Left colon (tissue), 2 donors: ENCODE data around the gene PDCD5. TPM values are rescaled to one million over a fixed set of nuclear protein-coding genes. Genes with fewer than 3 reads are reported as not detected.
"Not testable (repeated sequence)": the region's sequence is repeated elsewhere in the genome, so short reads cannot be mapped to it uniquely, and the experiment has no call there.

Experiments used
- ATAC-seq: fragments of 200-7000 bp; cut with Tn5 transposase; one replicate; pipeline ENCODE4 v1.9.1; 2020; ENCODE audit warnings: mild to moderate bottlenecking, moderate library complexity
- DNase-seq, 2 donors: peaks; one replicate each; pipeline ENCODE4 v3.0.0-alpha.2; 2020
- intact Hi-C, 2 donors: fragments of 100-400 bp; cut with DNase I in 1 of 2; cut with micrococcal nuclease in 1 of 2; formaldehyde crosslinking; loops; one replicate each; pipeline versions ENCODE4 v1.11.2 to v1.14.0; 2022; cut with DNase I, micrococcal nuclease
- long read RNA-seq: library from polyadenylated mRNA; unstranded; transcript quantifications from one replicate; pipeline ENCODE4 v2.0.0, GENCODE V29; 2021
- total RNA-seq, 2 donors: library from RNA; stranded (reverse); fragmentation: NEBNext Ultra II Directional; extraction: Animal tissue kit (Norgen Biotek cat#: 25700); gene quantifications; one replicate each; pipeline ENCODE4 v1.2.1, GENCODE V29; 2021
- donor health status: DM: no; HTN: no; CAD: no.
- donor health status: DM: yes; HTN: yes; CAD: no.

PDCD5 gene, protein sequence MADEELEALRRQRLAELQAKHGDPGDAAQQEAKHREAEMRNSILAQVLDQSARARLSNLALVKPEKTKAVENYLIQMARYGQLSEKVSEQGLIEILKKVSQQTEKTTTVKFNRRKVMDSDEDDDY
- total RNA-seq, result 10 to 100 TPM; 55.7 to 62.0 TPM
- long read RNA-seq, transcript PDCD5-207 (6 exons, 699 nt), result major isoform, 32 of 36 reads
- long read RNA-seq, partial matches to known transcripts, result 1 of 36 reads
- long read RNA-seq, other reads (novel, unspliced or antisense), result 0 of 36 reads

DNA sequence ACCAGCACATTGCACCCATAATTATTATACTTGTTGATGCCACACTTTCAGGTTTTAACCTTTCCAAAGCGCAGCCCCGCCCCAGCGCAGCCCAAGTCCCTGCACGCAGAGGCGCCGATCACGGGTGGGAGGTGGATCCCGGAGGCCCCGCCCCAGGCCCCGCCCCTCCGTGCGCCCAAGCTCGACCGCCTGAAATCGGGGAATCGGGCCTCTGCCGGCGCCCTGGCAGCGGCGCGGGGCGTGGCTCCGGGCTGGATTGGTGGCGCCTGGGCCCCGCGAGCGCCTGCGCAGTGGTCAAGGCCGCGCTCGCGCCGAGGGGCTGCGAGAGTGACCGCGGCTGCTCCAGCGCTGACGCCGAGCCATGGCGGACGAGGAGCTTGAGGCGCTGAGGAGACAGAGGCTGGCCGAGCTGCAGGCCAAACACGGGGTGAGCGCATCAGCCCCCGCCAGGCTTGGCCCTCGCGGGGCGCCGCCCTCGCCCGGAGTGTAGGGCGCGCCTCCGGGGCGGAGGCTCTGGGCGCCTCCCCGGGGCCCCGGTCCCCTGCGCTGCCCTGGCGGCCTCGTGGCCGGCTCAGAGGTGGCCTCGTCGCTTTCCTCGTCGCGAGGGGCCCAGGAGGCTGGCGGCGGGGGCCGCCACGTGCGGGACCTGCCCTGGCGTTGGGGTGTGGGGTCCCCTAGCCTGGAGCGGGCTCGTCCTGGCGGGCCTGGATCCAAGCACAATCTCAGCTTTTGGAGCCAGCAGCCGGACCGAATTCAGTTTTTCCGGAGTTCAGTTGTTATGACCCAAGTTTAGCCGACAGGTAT lies at the start of gene PDCD5:
Gene PDCD5 (plus strand): TSS at position 290 of the 804 bp plus-strand sequence. CDS start 72 bp downstream, at position 362.
- DNase-seq (peak; percentile 96 to 98), ATAC-seq (peak; percentile 95)

DNA sequence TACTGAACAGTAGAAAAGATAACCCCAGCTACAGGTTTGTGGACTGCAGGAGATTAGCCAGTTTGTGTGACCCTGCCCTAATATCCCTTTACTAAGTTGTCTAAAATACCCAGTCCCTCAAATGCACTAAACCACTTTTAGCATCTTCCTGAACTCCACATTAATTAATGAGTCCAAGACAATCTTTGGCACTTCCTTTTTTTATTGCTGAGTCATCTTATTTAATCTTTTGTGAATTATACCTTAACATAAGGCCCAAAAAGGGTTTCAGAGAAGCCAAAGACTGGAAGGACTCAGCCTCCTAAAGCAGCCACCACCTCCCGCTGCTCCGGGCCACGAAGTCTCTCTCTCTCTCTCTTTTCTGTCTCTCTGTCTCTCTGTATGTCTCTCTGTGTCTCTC lies 48.8 kb upstream of the PDCD5 start:
- ATAC-seq, result no peak
- intact Hi-C loops, result no loop called here
- DNase-seq, result no peak

More for the DNA sequence above, at the start of gene PDCD5:
- intact Hi-C loops, result no loop called here

DNA sequence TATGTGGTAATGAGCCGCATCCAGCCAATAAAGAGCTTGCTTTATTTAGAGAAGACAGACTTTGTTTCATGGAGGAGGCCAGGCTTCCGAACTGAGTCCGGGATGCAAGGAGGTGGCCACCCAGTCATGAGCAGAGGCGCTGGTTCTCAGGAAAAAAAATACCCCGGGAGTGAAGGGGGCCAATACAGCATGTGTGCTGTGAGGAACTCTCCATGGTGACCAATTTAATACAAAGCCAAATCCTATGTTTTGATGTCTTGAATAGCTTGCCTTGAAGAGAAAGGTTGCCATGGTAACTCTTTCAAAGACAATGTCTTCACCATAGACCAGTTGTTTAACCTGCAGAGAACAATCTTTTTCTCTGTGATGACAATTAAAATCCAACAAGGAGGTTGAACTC lies 43.4 kb upstream of the PDCD5 start:
- ATAC-seq (no peak), DNase-seq (no peak)
- intact Hi-C loops, result no loop called here

- ATAC-seq (no peak), DNase-seq (no peak)
- intact Hi-C loops, result no loop called here
Measured at GRCh38 chr19:32539240-32539916, 41.6 kb upstream of the PDCD5 start.

DNA sequence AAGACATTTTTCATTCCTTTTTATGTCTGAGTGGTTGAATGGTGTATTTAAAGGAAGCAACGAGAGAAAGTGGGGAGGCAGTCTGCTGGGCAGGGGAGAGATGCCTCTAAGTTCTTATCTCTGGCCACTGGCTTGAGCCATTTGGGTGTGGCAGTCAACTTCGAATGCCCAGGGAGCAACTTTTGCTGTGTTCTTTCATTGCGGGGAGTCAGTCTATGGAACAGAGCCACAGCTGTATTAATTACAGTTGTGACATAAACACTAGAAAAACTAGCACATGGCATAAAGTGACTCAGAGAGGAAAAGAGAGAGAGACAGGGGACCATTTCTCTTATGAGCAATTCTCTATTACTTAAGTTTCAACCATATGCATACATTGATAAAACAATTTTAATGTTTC lies 40.4 kb upstream of the PDCD5 start:
- no peak for DNase-seq
- no peak for ATAC-seq
- intact Hi-C loops, result no loop called here

- DNase-seq, intact Hi-C loops, ATAC-seq: not testable (repeated sequence)
Measured at GRCh38 chr19:32541376-32541775, 39.6 kb upstream of the PDCD5 start.

DNA sequence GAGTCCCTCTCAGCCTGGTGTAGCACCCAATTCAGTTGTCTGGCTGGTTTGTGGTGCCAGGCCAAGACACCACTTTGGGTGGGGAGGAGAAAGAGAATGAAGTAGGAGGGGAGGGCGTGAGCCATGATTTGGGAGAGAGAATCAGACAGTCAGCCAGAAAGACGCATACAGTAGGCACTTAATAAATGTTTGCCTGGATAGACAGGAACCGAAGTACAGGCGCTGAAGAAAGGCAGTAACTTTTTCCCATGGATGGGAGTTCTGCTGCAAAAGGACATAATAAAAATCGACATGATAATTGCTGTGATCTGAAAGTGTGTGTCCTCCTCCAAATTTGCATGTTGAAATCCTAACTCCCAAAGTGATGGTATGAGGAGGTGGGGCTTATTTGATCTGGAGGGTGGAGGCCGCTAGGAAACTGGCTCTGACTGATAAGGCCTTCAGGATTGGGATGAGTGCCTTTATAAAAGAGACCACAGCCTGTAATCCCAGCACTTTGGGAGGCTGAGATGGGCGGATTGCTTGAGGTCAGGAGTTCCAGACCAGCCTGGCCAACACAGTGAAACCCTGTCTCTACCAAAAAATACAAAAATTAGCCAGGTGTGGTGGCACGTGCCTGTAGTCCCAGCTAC lies 38.4 kb upstream of the PDCD5 start:
- no peak for DNase-seq
- intact Hi-C loops, result no loop called here
- no peak for ATAC-seq

- intact Hi-C loops, result no loop called here
- DNase-seq (no peak), ATAC-seq (no peak)
Measured at GRCh38 chr19:32543115-32543900, 37.7 kb upstream of the PDCD5 start.

GRCh38 chr19:32544917-32545316 lies 36.1 kb upstream of the PDCD5 start:
- intact Hi-C loops, result no loop called here
- DNase-seq (no peak), ATAC-seq (no peak)

DNA sequence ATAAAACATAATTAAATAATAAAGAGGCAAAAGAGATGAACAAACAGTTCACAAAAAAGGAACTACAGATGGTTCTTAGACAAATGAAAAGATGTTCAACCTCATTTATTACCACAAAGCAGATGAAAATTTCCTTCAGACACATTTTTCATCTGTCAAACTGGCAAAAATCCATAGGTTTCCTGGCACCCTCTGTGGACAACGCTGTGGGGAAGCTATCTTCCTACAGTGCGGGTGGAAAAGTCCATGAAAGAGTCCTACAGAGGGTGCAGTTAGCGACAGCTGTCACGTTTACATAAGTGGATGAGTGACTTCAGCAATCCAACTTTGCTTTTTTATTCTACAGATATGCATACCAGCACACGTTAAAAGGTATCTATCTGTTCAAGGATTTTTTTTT lies 30.3 kb upstream of the PDCD5 start:
- no peak for DNase-seq
- intact Hi-C loops, result no loop called here
- ATAC-seq, result no peak

GRCh38 chr19:32555786-32556185 lies 25.2 kb upstream of the PDCD5 start:
- intact Hi-C loops, result no loop called here
- DNase-seq, result no peak
- ATAC-seq, result no peak

- ATAC-seq (no peak), DNase-seq (no peak)
- intact Hi-C loops, result no loop called here
Measured at GRCh38 chr19:32558607-32559228, 22.3 kb upstream of the PDCD5 start.

DNA sequence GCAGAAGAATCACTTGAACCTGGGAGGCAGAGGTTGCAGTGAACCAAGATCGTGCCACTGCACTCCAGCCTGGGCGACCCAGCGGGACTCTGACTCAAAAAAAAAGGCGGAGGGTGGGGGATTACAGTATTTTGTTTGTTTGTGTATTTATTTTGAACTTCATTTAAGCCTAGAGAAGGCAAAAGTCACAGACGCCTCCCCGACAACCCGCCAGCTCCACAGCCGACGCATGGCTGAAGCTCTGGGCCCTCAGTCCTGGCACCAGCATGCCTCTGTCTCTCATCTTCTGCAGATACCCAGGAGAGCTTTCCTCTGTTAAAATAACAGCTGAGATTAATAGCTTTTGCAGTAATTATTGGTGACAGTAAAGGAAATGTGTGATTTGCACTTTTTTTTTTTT lies 17.2 kb upstream of the PDCD5 start:
- intact Hi-C loops, result no loop called here
- no peak for DNase-seq

GRCh38 chr19:32566246-32566830 lies 14.7 kb upstream of the PDCD5 start:
- intact Hi-C loops, result no loop called here
- ATAC-seq, result no peak
- no peak for DNase-seq

More for the DNA sequence above, 17.2 kb upstream of the PDCD5 start:
- ATAC-seq, result no peak

DNA sequence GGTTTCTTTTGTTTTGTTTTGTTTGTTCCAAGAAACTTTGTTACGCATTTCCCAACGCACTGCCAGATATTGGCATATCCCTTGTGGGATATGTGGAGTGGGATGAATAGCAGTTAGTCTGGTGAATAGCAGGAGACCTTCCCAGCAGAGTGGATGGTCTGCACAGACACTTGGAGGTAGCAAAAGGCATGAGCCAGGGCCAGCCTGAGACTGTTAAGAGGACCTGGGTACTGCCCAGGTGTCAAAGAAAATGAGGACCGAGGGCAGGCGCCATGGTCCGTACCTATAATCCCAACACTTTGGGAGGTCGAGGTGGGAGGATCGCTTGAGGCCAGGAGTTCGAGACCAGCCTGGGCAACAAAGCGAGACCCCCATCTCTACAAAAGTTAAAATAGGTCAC lies 13.5 kb upstream of the PDCD5 start:
- DNase-seq (no peak), ATAC-seq (no peak)
- intact Hi-C loops, result no loop called here

GRCh38 chr19:32570081-32570785 lies 10.8 kb upstream of the PDCD5 start:
- ATAC-seq, result peak; percentile 95
- intact Hi-C loops, result no loop called here
- peak in 1 of 2 donors; percentile 61 for DNase-seq

- intact Hi-C loops, DNase-seq, ATAC-seq: not testable (repeated sequence)
Measured at GRCh38 chr19:32571471-32572075, 9.4 kb upstream of the PDCD5 start.
